Stimulated activated CD4-positive, alpha-beta T cell treated with anti-CD3 and anti-CD28 coated beads, Interleukin-2, amount 100 ng/mL, for 4 hours (primary cell): ENCODE measurements around the gene VTN.
"Not testable (repeated sequence)": the region's sequence is repeated elsewhere in the genome, so short reads cannot be mapped to it uniquely, and the experiment has no call there.

Source experiments
- DNase-seq: peaks from one replicate; pipeline ENCODE4 v3.0.0-alpha.2; 2020; ENCODE audit warnings: low read depth

The VTN gene

GRCh38 chr17:28342313-28342712 is 27.8 kb downstream of the VTN start:
- no peak for DNase-seq

DNA sequence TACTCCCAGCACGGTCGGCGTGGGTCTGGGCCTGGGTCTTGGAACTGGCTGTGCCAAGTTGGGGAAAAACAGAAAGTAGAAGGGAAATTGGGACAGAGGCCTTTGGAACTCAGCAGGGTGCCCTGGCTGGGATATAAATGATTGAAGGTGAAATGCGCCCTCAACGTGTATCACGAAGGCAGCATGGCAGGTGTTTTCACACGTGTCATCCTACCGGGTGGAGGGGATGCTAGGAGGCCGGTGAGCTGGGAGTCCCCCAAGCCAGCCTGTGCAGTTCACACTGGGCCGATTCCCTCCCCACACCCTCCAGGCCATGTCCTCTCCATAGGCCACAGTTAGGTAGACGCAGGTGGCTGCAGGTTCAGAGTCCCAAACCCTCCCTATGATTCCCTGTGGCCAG is 28.6 kb downstream of the VTN start:
- no peak for DNase-seq

- DNase-seq: no peak
Observed at GRCh38 chr17:28340374-28340773, 29.7 kb downstream of the VTN start.

GRCh38 chr17:28339431-28339830 is 30.7 kb downstream of the VTN start:
- no peak for DNase-seq

- DNase-seq: not testable (repeated sequence)
Observed at GRCh38 chr17:28338769-28339212, 31.3 kb downstream of the VTN start.

DNA sequence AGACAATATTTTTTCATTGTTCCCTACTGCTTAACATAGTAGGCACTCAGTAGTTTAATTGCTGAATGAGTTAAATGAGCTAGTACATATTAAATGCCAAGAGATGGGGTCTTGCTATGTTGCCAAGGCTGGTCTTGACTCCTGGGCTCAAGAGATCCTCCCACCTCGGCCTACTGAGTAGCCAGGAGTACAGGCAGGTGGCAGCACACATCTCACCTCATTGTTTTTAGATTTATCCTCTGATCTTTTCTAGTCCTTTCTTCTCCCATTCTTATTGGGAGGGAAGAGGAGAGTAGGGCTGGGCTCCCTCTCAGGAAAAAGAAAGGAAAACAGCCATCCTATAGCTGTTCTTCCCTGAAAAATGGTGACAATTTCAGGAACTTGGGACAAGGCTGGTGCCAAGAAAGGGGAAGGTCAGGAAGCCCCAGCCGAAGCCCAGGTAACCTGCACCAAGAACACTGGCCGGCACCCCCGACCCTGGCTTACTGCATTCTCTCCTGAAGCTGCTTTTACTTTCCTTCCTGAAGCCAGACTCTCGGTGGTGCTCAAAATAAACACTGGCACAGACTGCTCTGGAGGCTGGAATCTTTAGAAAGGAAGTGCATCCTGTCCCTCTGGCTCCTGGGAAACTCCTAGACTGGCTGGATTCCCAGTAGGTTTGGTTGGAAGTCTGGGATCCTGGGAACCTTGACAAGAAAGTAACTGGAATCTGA is 31.9 kb downstream of the VTN start:
- DNase-seq: no peak

DNA sequence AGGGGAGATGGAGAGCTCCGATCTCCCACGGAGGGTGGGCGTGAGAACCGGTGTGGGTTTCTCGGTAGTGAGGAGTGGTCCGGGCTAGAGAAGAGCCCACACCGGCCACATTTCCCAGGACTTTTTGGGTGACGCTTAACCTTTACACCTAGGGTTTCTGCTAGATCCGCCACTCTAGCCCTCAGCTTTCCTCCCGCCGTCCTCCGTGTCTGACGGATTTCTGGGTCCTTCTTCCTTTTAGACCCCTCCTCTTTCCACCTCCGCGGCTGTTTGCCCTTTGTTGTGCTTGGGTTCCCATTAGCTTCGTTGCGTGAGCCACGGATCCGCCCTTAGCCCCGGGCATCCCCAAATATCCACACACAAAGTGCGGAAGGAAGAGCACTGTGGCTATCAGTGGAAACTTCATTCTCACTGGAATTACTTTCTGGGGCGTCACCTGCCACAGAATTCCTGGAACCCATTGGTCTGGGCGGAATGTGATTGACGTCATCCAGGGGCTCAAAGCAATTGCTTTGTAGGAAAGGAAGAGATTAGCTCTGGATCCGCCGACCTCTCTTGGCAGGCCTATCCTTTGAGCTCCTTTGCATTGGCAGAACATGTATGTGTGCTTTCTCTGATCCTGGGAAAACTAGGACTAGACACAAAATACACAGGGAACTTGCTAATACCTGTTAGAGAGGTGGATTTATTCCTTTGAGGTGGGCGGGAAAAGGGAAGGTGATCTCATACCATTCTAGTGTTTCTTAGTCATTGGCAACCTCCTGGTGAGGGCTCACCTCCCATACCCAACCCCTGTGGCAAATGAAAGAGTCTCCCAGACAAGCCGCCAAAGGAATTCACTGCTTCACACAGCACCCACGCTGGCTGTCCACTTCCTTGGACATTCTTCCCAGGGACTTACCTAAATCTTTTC is 33.9 kb downstream of the VTN start:
- DNase-seq: no peak

DNA sequence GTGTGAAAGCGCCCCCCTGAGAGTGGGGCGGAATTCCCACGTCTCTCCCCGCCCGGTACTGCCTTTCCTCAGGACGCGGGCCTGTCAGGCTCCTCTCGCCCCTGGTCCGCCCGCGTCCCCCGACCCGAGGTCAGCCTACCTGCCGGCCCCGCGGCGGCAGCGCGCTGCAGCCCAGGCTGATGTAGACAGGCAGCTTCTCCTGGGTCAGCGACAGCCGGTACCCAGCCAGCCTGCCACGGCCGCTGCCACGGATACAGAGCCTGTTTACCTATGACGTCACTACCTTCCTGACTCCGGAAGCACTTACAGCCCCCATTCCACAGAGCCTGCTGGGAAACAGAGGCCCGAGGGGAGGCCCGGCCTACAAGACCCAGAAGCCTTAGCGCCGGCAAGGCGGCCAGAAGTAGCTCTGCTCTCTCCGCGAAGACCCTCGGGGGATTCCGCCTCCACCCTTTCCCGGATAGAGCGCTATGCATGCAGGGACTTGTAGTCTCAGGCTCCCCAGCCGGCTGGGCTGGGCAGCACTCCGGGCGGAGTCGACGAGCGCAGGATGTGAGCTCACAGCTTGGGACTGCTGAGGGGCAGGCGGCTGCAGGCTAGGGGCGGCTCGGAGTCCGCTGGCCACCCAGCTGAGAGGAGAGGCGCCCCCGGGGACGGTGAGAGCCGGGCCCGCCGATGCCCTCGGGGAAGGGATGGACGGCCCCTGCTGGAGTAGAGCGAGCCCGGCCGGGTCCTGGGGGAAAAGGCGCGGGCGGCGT is 34.7 kb downstream of the VTN start, which contains the start of the genes IFT20 and TNFAIP1:
IFT20 (minus strand) TSS at position 272 of the 758 bp plus-strand sequence. CDS start 3,487 bp downstream, outside the sequence.
TNFAIP1 (plus strand) TSS at position 561 of the 758 bp plus-strand sequence. CDS start 3,761 bp downstream, outside the sequence.
- peak; percentile 99 for DNase-seq

DNA sequence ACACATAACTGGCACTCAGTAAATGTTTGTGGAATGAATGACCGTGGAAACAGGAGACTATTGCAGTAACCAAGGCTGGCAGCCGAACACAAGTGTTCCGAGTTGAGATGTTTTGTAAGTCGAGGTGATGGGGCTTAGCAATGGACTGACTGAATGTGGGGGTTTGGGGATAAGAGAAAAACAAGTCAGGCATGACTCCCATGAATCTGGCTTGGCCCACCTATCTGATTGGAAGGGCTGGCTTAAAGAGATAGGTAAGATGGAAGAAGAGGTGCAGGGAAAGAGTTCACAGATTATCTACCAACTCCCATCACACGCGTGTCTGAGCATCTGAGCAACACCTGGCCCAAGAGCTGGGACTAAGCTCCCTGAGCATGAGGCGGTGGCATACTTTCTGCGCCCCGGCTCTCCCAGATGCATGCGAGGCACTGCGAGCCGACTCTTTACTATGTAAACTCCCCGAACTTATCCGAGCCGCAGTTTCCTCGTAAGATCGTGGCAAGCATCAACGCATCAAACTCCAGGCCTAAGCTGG is 35.4 kb downstream of the VTN start:
- no peak for DNase-seq

DNA sequence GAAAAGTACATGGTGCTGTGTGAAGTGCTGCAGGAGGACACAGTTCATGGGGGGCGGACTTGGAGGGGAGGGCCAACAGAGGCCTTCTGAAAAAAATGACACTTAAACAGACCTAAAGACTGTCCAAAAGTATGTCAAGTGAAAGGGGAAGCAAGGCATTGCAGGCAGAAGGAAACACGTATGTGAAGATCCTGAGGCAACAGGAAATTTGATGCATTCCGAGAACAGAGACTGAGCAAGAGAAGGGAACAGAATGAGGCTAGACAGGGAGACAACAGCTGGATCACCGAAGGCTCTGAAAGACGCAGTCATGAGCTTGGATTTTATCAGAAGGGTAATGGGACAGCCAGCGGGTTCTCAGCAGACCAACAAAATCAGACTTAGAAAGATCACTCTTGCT is 35.9 kb downstream of the VTN start:
- no peak for DNase-seq

DNA sequence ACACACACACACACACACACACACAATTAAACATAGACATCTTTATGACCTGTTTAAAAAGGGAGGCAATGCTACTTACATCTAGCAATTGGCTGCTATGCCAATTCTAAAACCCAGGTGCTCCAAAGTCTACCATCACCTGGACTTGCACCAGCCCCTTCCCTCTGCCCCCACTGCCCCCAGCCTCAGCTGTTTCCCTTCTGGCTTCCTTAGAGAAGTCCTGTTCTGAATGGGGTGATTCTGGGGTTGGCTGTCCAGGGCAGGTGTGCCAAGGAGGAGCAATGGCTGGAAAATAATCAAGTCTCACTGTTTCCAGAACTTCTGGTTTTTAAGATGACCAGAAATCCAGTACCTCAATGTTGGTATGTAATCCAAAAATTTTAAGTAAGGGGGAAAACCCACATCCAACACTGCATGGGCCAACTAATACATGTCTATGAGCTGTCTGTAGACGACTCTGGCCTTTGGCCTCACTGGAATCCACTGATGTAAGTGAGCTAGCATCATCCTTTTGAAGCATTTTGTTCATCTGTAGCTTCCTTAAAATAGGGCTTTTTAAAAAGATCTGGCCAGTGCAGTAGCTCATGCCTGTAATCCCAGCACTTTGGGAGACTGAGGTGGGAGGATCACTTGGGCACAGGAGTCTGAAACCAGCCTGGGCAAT is 36.9 kb downstream of the VTN start:
- no peak for DNase-seq

GRCh38 chr17:28331891-28332420 is 38.2 kb downstream of the VTN start:
- no peak for DNase-seq

- DNase-seq: no peak
Observed at GRCh38 chr17:28330671-28331070, 39.4 kb downstream of the VTN start.

DNA sequence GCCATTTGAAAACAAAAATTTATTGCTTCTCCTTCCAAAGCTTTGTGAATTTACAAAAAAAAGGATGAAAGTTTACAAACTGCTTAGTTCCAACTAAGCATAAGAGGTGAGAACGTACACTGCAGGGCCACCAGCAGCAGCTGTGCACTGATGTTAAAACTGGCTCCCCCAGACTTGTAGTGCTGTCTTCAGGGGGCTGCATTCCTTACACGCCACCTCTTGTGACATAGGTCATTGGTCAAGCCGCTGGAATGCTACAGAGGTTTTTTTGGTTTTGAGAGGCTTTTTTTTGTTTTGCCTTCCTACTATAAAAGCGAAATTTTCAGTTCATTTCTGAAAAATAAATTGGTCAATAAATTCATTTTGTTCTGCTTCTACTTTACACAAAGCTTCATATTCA is 41.8 kb downstream of the VTN start:
- DNase-seq: no peak

DNA sequence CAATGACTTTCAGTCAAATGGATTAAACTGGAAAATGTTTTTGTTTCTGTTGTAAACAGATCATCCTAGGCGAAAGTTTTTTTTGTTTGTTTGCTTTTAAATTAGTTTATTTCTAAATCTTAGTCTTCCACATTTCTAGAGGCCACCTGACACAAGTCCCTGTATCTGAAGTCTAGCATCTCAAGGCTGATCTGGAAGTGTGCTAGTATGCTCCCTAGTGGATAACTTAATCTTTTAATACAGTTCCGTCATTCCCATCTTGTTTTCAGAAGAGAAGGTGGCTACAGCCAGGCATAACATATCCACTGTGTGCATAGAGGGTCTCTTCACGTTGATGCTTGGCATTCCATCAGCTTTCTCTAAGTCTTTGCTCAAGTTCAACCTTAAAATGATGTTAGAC is 42.4 kb downstream of the VTN start:
- no peak for DNase-seq

DNA sequence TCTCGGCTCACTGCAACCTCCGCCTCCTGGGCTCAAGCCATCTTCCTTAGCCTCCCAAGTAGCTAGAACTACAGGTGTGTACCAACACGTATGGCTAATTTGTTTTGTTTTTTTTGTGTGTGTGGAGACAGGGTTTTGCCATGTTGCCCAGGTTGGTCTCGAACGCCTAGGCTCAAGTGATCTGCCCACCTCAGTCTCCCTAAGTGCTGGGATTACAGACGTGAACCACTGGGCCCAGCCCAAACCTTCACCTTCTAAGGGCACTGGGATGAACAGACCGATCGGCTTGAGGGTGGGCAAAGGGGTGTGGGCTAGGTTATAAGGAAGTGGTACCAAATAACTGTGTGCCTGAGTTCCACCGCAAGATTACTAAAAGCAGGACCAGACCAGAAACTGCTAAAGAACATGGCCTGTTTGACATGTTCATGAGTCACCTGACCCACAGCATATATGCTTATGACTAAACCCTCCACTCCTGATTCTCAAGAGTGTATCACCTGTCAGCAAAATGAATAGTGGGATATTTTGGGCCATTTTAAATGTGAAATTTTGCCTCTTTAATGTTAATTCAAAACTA is 43.0 kb downstream of the VTN start:
- DNase-seq: no peak

DNA sequence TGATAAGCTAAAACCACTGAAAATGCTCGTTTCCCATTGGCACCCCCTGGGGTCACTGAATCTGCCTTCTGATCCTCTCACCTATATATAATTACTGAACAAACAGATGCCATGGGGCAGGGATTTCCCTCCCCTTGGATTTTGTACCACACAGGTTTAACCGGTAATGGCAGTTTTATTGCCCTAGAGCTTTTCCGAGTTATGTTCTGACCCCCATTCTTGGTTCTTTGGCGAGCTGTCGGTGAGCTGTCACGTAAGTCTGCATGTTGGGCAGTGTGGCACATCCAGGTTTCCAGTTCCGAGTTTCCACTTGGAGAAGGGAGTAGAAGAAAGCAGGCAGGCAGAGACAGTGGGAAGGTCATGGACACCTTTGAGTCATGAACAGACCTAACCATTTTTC is 44.0 kb downstream of the VTN start:
- DNase-seq: no peak

- DNase-seq: no peak
Observed at GRCh38 chr17:28325211-28325610, 44.9 kb downstream of the VTN start.

GRCh38 chr17:28324781-28325180 is 45.3 kb downstream of the VTN start:
- no peak for DNase-seq

DNA sequence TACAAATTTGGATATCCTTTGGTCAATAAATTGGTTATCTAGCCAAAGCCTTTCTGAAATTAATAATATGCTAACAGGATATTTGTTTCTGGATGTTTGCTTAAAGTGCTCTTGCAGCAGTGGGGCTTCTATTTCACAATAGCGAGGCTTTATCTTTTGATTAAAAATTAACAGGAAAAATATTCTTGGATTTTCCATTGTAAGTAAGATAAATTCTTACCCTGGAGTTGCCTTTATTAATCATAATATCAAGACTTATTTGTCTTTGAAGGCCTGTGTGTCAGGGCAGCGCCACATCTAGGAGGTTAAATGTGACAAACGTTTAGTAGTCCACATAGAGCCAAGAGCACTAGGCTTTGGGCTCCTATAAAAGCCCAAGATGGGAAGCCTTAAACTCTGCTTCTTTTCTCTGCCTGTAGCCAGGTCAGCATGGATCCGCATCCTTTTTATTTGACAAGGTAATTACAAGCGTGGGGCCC is 45.8 kb downstream of the VTN start:
- DNase-seq: no peak
